Measurements from ENCODE around the gene MAGI2.

GRCh38 chr7:78407031-78407430, 1046.4 kb downstream of the MAGI2 start:
- no peak for TF ChIP-seq CTCF (IDR thresholded peaks at IDR 0.05)
- TF ChIP-seq POLR2A (IDR thresholded peaks at IDR 0.05) = no peak

All from ovary (tissue), 3 donors.